Mononuclear cell (primary cell): Measurements from ENCODE around the gene MC1R. TPM values are rescaled to one million over a fixed set of nuclear protein-coding genes. Genes with fewer than 3 reads are reported as not detected.
"Not testable (repeated sequence)": the region's sequence is repeated elsewhere in the genome, so short reads cannot be mapped to it uniquely, and the experiment has no call there.

Experiments
- H3K27me3 ChIP-seq: 2 replicates; pipeline ENCODE4 v1.6.0; 2011; ENCODE audit warnings: low read length, control low read depth; ENCODE audit not compliant: insufficient read depth
- H3K4me1 ChIP-seq: 2 replicates; pipeline ENCODE4 v1.5.1; 2011; ENCODE audit warnings: mild to moderate bottlenecking, low read length, control low read depth; ENCODE audit not compliant: insufficient read depth
- H3K4me3 ChIP-seq: 2 replicates; pipeline ENCODE4 v1.5.1; 2011; ENCODE audit warnings: mild to moderate bottlenecking, low read length, moderate library complexity
- H3K9me3 ChIP-seq: 2 replicates; pipeline ENCODE4 v1.5.1; 2011; ENCODE audit warnings: low read depth, mild to moderate bottlenecking, control low read depth, low read length
- total RNA-seq: library from RNA; depleted of rRNA; stranded (reverse); fragments of >200 nt; gene quantifications from one replicate; pipeline ENCODE4 v1.2.3, GENCODE V29; 2012

MC1R gene
- total RNA-seq, 1 donor, result 2.7 TPM

- H3K4me3 ChIP-seq, result no peak overlapping the region
- H3K27me3 ChIP-seq, result no peaks in the 10 kb centered on the region
- H3K9me3 ChIP-seq, result no peaks in the 10 kb centered on the region
- H3K4me1 ChIP-seq, result peaks cover 5% of the 10 kb centered on the region
Observed at GRCh38 chr16:89905511-89906139, 13.0 kb upstream of the MC1R start.

- Histone ChIP-seq H3K9me3 (no peaks in the 10 kb centered on the region), H3K27me3 (no peaks in the 10 kb centered on the region), H3K4me3 (no peak overlapping the region), H3K4me1 (peaks cover 5% of the 10 kb centered on the region)
Observed at GRCh38 chr16:89906140-89907025, 12.3 kb upstream of the MC1R start.

- Histone ChIP-seq H3K4me3 (no peak overlapping the region), H3K27me3 (no peaks in the 10 kb centered on the region), H3K4me1 (peaks cover 5% of the 10 kb centered on the region), H3K9me3 (no peaks in the 10 kb centered on the region)
Observed at GRCh38 chr16:89907055-89907814, 11.4 kb upstream of the MC1R start.

GRCh38 chr16:89908236-89908635, 10.4 kb upstream of the MC1R start:
- H3K4me1 ChIP-seq, result peaks cover 5% of the 10 kb centered on the region
- H3K9me3 ChIP-seq, result no peaks in the 10 kb centered on the region
- no peaks in the 10 kb centered on the region for H3K27me3 ChIP-seq
- no peak overlapping the region for H3K4me3 ChIP-seq

DNA sequence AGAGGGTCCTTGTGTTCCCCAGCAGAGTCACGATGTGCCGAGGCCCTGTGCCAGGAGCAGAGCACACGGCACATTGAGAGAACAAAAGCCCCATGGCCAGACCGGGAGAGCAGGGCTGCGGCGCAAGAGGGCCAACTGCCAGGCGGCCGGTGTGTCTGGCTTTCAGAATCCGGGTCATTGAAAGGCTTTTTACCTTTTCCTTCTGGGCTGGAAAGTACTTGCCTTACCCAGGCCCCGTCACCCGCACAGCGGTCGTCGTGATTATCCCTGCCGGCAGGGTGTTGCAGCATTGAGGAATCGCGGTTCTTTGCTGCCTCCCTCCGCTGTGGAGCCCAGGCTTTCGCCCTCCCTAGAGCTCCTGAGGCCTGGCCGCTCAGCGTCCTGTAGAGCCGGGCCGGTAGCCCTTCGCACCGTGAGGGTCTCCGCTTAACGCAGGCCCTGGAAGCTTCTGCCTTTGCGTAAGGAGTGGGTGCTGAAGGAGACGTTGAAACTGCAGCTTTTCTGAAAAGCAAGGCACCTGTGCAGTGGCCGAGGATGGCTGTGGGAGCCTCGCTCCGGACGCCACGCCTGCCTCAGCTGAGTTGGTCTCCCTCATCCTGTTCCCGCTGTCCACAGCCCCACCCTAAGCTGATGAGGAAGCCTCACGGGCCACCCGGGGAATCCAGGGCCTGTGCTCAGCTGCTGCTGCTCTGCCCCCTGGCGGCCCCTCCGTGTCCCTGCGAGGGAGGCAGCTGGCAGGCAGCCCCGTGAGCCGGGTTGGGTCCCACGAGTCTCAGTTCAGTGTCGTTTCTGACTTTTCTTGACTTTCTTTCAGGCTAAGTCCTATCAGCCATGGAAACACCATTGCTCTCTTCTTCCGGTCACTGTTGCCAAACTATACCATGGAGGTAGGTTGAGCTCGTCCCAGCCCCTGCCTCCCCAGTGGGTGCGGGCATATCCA, 8.6 kb upstream of the MC1R start:
- Histone ChIP-seq H3K4me3 (no peak overlapping the region), H3K4me1 (peaks cover 5% of the 10 kb centered on the region), H3K27me3 (no peaks in the 10 kb centered on the region), H3K9me3 (no peaks in the 10 kb centered on the region)

DNA sequence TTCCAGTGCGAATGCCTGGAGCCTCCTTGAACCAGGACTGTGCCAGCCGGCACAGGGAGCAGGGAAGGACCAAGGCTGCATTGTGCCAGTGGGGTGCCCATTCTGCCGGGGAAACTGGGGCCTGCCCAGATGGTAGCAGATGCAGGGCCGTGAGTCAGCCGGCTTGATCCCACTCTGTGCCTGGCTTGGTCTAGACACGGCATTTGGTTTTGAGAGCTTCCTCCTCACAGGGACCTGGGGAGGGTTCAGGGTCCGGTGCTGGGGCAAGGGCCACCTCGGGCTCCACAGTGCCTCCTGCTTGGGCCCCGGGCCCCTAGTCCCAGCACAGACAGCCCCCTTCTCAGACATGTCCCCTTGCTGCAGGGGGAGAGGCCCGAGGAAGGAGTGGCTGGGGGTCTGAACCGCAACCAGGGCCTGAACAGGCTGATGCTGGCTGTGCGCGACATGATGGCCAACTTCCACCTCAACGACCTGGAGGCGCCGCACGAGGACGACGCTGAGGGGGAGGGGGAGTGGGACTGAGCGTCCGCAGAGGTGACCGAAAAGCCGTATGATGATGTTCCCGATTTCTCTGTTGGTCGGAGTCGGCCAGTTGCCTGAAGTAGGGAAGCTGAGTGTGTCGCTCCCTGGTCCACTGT, 7.8 kb upstream of the MC1R start:
- Histone ChIP-seq H3K4me3 (no peak overlapping the region), H3K4me1 (peaks cover 5% of the 10 kb centered on the region), H3K27me3 (no peaks in the 10 kb centered on the region), H3K9me3 (no peaks in the 10 kb centered on the region)

DNA sequence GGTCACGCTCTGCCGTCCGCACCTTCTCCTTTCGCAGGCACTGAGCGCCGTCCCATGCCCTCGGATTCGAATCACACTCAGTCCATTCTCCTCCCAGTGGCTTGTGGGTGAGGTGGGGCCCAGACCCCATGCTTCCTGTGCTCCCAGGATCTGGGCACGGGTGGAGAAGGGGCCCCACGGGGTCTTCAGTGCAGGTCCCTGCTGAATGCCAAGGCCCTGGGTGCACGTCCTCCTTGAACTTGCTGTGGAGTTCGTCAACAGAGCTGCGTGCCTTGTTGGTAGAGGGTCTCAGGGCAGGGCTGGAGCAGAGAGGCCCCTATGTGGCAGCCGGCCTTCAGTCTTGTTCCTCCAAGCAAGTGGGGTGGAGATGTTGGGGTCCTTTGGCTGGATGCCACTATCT, 7.3 kb upstream of the MC1R start:
- H3K27me3 ChIP-seq, result no peaks in the 10 kb centered on the region
- H3K9me3 ChIP-seq, result no peaks in the 10 kb centered on the region
- H3K4me1 ChIP-seq, result peaks cover 5% of the 10 kb centered on the region
- no peak overlapping the region for H3K4me3 ChIP-seq

DNA sequence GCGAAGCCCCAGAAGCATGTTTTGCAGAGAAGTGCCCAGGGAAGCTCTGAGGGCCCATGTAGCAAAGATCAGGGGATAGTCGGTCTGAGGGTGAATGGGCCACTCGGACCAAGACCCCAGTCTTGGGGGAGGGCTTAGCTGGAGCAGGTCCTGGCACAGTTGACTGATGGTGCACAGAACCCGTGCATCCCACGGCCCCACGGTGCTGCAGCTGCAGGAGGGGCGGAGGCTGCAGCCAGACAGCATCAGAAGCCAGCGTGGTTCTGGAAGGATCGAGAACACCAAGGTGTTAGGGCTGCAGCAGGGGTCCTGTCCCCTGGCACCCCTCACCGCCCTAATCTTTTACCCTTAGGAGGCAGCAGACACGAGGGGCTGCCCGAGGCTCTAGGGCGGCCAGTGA, 6.5 kb upstream of the MC1R start:
- H3K4me3 ChIP-seq, result no peak overlapping the region
- H3K9me3 ChIP-seq, result no peaks in the 10 kb centered on the region
- H3K4me1 ChIP-seq, result peaks cover 7% of the 10 kb centered on the region
- H3K27me3 ChIP-seq, result no peaks in the 10 kb centered on the region

DNA sequence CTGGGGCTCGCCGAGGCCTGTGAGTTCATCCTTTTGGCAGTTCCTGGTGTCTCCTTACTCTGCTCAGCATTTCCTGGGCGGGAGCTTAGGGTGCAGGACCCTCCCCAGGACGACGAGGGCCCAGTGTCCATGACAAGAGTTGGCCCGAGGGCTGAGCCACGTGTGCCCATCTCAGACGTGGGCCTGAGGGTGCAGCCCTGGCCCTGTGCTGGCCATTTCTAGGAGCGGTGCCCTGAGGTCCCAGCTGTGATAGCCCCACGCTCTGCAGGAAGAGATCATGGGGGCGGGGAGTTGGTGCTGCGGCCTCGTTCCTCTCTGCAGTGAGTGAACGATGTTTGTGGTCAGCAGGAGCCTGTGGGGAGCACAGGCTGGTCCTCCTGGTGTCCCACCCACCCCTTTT, 6.0 kb upstream of the MC1R start:
- Histone ChIP-seq H3K27me3 (no peaks in the 10 kb centered on the region), H3K4me1 (peaks cover 12% of the 10 kb centered on the region), H3K4me3 (no peak overlapping the region), H3K9me3 (no peaks in the 10 kb centered on the region)

DNA sequence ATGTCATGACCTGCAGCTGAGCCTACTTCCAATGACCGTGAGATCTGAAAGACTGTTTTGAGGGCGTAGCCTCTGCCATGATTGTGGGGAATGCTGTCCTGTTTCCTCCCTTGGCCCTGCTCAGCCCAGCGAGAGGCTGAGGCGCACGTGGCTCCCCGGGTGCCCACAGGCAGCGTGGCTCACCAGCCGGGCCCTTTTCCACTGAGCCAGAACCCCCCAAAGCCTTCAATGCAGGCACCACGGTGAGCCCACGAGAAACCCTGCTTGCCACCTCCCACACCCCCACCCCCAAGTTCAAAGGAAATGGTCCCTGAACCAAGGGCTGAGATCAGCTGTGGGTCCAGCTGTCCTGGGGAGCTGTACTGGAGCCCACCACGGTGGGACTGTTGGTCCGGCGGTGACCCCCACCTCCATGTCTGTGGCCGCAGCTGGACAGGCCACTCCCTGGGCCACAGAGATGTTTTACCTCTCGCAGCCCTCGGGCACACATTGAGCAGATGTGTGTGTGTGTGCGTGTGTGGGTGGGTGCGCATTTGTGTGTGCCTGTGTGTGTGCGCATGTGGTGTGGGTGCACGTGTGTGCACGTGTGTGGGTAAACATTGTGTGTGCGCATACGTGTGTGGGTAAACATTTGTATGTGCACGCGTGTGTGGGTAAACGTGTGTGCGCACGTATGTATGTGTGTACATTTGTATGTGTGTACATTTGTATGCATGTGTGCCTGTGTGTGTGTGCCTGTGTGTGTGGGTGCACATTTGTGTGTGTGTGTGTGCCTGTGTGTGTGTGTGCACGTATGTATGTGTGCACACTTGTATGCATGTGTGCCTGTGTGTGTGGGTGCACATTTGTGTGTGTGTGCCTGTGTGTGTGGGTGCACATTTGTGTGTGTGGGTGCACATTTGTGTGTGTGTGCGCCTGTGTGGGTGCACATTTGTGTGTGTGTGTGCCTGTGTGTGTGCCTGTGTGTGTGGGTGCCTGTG, 5.0 kb upstream of the MC1R start:
- Histone ChIP-seq H3K4me3 (no peak overlapping the region), H3K9me3 (no peaks in the 10 kb centered on the region), H3K4me1 (peaks cover 22% of the 10 kb centered on the region), H3K27me3 (peaks cover under 1% of the 10 kb centered on the region)

GRCh38 chr16:89914642-89915285, 3.9 kb upstream of the MC1R start:
- H3K4me1 ChIP-seq, result peaks cover 29% of the 10 kb centered on the region
- not testable (repeated sequence) for H3K27me3 ChIP-seq, H3K4me3 ChIP-seq, H3K9me3 ChIP-seq

DNA sequence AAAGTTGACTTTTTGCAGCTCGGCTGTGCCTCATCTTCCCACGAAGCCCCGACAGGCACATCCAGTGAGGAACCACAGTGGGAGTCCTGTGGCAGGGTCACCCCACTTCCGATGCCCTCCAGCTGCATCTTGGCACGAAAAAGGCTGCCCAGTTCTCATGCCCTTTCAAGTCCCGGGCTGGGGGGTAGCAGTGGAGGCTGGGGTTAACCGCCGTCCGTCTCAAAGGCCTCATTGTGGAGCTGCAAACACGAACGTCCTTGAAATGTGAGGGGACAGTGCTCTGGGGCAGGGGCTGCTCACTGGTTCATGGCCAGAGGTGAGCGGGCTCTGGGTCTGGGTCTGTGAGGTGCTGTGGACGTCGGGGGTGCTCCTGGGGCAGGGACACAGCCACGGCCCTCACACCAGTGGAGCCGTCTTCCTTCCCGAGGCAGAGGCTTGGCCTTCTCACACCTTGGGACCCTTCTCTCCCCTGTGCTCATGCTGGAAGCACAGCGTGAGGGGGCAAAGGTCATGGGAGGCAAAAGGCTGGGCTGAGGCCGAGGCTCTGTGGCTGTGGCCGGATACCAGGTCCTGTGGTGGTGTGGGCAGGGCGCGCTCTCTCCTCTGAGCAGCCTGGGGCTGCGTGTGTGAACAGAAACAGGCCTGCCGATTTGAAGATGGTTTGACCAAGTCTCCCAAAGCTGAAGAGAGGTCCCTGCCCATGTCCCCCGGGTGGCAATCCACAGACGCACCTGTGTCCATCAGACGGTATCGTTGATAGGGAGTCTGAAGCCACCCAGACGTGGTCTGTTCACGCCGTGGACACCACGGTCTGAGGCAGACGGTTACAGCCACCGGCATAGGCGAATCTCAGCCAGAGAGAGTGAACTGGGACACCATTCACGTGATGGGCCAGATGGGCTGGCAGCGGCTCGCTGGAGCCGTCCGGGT, 3.1 kb upstream of the MC1R start:
- no peaks in the 10 kb centered on the region for H3K9me3 ChIP-seq
- peaks cover 24% of the 10 kb centered on the region for H3K4me1 ChIP-seq
- no peak overlapping the region for H3K4me3 ChIP-seq
- peaks cover 5% of the 10 kb centered on the region for H3K27me3 ChIP-seq
